HS-5 (cell line): Measurements from ENCODE around the gene STMN1.

Source experiments
- DNase-seq: peaks from one replicate; pipeline ENCODE4 v3.0.0-alpha.2; 2012; ENCODE audit warnings: low read depth

Gene STMN1

DNA sequence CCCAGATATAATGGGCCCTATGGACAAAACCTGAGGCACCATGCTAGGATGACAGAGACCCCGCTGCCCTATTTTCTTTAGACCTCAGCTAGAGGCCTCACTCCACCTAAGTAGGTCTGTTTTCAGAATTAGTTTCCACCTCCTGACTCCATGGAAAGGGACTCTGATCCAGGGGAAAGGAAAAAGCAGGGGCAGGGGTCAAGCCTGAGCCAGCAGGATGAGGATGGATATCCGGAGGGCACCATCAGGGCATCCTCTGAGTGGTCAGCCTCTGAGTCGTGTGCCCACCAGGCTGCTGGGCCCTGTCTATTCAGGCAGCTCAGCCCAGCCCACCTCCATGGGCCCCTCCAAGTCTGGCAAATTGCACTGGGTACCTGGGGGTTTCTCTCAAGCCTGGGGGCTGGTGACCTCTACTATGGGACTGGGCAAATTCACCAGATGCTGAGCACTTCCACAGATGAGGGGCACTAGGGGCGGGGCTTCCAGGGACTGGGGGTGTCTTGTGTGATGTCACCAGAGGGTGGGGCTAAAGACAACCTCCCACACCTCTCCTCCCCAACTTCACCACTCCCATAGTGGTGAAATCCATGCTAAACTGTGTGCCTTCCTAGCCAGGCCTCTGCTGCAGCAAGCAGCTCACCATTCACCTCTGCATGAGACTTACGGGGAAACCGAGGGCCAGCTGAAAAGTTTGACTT is 36.2 kb downstream of the STMN1 start:
- DNase-seq: no peak

DNA sequence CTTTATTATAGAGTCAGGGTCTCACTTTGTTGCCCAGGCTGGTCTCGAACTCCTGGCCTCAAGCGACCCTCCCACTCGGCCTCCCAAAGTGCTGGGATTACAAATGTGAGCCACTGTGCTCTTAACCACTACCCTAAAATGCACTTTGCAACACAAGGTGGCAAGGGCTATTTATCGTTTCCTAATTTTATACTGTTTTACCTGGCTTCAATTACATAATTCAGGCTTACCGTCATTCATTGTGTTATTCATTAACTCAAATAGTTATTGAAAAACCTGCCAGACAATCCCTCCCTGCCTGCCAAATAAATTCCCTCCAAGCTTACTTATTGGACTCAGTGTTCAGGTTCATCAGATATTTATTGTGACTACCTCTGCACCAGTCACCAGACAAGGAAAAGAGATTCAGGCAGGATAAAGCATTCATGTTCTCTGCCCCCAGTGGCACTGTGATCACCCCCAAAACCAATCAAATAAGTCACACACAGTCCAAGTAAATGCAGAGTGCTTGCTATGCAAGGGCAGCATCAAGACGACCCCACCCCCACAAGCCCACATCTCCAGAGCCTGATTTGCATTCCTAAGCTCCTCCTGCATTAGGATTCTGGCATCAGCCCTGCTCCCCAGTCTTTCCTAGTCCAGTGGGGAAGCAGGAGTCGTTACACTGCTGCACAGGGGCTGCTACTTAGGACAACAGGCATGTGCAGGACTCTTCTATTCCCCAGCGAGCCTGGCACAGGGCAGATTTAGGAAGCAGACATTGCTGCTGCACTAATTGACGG is 38.8 kb downstream of the STMN1 start:
- DNase-seq: no peak

DNA sequence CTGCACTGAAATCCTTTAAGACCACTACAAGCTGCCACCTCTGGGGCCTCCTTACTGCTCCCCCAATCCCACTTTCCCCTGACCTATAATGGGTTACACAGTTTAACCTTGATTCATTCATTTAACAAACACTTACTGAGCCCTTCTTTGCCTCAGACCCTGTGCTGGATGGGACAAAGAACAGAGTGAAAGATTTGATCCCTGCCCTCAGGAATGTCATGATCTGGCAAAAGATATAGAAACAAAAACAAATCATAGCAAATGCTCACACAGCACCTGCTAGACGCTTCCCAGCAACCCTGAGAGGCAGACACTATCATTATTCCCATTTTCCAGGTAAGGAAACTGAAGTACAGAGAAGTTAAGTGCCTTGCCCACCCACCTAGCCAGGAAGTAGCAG is 39.9 kb downstream of the STMN1 start:
- no peak for DNase-seq

DNA sequence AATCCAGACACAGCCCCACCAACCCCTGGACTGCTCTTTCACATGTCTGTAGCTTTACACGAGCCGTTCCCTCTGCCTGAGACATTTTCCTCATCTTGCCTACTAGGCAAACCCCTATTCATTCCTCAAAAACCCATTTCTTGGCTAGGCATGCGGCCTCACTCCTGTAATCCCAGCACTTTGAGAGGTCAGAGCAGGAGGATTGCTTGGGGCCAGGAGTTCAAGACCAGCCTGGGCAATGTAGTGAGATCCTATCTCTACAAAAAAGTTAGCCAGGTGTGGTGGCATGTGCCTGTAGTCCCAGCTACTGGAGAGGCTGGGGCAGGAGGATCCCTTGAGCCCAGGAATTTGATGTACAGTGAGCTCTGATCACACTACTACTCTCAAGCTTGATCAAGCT is 41.8 kb downstream of the STMN1 start:
- no peak for DNase-seq

DNA sequence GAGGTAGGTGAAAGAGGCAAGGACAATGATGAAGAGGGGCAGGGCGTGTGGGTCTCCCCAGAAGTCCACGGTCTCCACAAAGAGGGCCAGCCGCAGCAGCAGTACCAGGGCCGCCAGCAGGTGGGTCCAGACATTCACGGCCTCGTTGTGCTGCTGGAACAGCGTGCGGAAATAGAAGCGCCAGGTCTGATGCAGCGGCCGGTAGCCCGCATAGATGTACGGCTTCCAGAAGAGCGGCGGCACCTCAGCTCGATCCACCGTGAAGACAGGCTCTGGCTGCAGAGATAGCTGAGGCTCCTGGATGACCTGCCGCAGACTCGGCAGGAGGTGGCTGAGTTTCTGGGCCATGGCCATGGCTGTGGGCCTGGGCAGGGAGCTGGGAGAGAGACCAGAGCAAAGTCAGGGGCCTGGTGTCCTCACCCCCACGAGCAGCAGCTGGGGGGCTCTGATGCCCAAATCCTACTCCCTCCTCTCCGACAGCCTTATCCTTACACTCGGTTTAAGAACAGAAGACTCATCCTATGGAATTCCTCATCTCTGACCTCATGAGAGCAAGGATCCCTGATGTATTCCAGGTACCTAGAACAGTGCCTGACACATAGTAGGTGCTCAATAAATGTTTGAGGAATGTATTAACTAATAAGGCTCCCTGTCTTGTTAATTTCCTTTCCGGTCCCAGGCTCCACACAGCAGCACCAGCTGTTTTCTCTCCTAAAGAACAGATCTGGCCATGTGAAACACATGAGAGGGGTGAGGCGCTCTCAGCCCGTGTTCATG is 42.5 kb downstream of the STMN1 start:
- no peak for DNase-seq

DNA sequence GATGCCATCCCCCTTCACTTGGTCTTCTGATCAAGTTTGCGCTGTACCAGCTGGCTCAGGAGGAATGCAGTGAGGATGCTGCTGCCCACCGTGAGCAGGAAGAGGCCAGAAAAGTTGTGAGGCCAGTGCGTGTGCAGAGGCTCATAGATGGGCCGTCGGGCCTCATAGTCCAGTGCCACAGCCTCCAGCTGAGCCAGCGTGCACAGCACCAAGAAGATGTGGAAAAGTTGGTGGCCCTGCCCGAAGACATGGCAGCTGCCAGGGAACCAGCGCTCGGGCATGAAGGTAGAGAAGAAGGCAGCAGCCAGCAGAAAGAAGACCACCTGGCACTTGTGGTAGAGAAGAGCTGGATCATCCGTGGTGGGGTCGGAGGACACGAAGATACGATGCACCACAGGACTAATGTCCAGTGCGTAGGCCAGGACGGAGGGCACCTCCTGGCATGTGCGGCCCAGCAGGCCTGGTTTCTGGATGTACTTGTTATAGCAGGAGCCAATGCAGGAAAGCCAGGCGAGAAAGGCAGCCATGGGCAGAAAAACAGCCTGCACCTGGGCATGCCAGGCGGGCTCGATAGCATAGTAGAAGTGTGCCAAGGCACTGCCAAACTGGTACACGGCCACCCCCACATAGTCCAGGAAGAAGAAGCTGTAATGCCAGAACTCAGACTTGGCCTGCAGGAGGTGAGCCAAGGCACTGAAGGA is 43.3 kb downstream of the STMN1 start:
- DNase-seq: no peak

DNA sequence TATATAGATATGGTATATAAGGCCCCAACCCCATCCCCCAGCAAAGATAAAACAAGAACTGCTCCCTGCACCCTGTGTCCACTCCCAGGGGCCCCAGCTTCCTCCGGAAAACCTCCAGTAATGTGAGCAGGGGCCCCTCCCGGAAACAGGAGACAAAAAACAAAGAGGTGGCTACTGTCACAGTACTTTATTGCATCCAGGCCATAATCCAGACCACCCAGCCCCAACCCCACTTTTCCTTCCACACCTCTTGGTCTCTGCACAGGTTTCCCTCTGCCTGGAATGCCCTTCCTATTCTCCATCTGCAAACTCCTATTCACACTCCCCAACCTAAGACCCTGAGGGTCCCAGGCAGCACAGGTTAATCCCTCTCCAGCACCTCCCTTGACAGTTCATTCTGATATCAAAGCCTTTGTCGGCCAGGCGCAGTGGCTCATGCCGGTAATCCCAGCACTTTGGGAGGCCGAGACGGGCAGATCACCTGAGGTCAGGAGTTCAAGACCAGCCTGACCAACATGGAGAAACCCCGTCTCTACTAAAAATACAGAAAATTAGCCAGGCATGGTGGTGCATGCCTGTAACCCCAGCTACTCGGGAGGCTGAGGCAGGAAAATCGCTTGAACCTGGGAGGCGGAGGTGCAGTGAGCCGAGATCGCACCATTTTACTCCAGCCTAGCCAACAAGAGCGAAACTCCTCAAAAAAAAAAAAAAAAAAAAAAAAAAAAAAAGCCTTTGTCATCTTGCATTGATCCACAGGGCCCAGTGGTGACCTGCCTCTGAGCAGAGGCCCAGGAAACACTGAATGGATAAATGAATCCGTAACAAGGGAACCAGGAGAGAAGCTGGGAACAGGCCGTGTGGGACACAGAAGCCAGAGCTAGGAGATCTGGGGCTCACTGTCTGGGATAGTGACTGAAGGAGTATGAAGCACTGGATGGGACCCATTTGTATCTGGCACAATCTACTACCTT is 44.6 kb downstream of the STMN1 start:
- DNase-seq: no peak

DNA sequence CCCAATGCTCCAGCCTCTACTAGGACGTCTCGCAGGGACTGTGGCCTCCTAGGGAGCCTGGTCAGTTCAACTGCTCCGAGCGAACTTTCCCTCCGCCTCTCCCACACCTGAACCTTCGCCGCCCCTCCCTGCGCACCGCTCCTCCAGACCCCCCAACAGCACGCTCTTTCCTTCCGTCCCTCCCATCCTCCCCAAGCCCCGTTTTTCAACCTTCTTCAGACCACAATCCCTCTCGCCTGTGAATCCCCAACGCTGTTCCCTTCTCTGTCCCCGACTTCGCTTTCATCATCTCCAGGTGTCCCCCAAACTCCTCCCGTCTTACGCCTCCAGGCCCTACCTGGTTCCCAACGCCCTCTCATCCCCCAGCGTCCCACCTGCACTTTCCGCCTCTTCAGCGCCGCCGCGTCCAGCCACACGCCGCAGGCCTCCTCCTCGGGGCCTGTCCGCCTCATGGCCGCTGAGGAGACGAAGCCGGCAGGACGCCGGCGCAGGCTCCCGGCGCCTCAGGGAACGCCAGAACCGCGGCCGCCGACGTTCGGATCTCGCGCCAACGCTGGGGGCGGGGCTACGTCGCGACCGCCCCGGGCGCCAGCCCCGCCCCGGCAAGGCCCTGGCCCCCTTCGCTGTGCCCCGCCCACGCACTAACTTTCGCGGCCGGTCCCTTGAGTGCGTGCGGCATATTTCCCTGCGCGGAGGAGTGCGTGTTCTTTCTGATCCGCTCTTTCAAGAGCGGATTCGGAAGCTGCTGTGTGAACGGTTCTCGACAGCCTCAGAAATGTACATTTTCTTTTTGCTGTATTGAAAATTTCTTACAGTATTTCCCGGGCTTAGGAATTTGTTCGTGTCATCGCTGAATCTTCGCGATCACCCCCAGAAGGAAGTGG is 47.1 kb downstream of the STMN1 start, which contains the start of gene AUNIP:
TSS of gene AUNIP (minus strand) at position 552 of the 884 bp plus-strand sequence. CDS start at position 452, 100 bp downstream.
- DNase-seq: peak; percentile 57

DNA sequence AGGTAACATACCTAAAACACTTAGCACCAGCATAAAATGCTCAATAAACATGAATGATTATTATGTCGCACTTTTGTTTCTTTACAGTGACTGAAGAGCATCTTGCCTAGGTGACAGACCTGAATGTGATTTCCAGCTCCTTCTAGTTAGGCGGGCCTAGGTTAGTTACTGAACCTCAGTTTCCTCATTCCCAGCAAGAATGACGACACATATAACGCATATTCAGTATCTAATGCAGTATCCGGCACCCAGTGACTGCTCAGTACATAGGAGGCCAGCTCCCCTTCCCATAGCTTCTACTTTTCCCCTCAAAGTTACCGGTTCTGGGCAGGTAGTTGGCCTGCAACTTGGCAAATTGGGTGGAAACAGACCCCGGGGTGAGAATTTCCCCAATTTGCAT is 47.7 kb downstream of the STMN1 start:
- DNase-seq: no peak

DNA sequence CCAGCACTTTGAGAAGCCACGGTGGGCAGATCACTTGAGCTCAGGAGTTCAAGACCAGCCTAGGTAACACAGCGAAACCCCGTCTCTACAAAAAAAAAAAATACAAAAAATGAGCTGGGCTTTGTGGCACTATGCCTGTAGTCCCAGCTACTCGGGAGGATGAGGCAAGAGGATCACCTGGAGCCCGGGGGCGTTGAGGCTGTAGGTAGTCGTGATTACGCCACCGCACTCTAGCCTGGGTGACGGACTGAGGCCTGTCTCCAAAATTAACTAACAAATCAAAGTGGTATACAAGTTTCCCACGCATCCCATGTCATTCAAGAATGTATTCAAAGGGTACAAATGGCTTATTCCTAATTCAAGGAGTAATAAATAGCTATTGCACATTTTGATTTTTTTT is 49.4 kb downstream of the STMN1 start:
- DNase-seq: no peak

DNA sequence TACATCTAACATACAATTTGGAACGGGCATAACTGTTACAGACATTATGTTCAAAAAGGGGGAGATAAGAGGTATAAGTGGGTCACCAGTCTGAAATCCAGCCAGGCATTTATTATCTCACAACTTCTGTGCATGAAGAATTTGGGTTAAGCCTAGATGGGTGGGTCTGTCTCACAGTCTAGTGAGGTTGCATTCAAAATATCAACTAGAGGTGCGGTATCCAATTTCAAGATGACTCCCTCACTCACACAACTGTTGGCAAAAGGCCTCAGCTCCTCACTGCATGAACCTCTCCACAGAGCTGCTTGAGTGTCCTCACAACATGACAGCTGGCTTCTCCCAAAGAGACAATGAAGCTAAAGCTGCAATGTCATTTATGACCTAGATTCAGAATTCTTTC is 51.7 kb downstream of the STMN1 start:
- no peak for DNase-seq
